Activated gamma-delta T cell treated with anti-CD3 and anti-CD28 coated beads, Interleukin-2, amount 50 U/mL, for 16 hours (primary cell): ENCODE measurements around the gene SOHLH2.

Experiments used
- DNase-seq: peaks from one replicate; pipeline ENCODE4 v3.0.0-alpha.2; 2020; ENCODE audit warnings: low read depth

SOHLH2 gene

DNA sequence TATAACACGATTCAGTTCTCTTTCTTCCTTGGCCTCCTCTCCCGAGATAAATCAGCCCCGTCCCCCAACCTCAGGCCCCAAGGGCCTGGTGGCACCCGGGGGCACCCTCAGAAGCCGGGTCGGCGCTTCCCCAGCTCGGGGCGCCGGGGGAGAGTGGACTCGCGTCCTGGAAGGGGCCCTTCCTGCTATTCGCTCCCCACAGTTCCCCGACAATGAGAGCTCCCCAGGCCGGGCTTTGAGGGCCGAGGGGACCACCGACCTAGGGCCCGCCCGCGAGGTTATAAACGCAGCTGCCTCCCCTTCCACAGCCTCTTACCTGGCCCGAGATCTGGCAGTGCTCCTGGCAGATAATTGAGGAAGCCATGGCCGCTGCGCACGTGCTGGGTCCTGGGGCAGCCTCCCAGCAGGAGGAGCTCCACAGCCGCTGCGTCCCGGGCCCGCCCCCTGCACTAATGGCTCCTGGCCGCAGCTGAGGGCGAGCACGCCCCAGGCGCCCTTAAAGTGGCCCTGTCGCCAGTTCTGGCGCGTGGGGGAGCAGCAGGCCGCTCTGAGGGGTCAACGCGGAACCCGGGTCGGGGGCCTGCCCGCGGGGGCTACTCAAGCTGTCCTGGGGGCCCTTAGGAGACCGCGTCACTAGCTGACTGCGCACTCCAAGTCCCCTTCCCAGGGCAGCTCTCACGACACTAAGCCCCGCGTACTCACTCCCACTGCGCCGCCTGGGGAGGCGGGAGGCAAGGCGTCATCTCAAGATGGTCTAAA, at the start of gene SOHLH2:
Gene SOHLH2, minus strand, starts transcription at position 394 of the 759 bp plus-strand sequence. Its CDS starts 30 bp downstream, at position 364.
- DNase-seq = no peak

- no peak for DNase-seq
Observed at GRCh38 chr13:36261976-36262375, 47.6 kb upstream of the SOHLH2 start.

DNA sequence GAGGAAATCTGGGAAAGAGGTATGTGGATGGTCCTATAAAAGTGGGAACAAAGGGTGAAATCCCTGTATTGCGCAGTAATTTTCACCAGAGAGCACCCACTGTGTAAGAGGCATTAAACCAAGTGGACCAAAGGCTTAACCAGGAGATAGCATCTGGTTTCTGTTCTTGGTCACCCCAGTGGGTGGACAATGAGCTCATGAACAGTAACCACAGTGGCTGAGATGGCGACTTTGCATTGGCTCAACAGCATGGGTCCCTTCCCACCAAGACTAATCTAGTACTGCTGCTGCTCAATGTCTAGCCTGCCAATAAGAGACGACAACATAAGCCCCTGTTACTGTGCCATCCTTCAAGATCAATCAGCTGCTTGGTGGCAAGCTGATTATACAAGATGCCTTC, 46.7 kb upstream of the SOHLH2 start:
- no peak for DNase-seq

GRCh38 chr13:36259361-36260137, 45.2 kb upstream of the SOHLH2 start:
- DNase-seq = no peak

GRCh38 chr13:36258831-36259230, 44.5 kb upstream of the SOHLH2 start:
- DNase-seq = no peak

DNA sequence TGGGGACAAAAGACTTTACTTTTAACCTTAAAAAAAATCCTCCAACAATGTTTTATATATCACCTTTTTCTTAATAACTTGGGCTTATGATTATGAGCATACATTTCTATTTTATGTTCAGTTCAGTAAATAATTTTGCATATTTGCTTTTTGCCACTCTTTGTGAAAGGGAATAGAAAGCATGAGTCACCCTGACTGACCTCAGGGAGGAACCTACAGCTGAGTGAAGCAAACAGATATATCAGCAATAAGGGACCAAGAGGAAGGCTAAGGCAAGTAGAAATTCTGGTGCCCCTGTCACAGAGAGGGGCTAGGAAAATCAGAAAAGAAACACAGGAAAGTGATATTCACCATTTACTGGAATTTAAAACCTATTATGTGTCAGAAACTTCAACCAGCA, 37.2 kb upstream of the SOHLH2 start:
- no peak for DNase-seq

GRCh38 chr13:36251017-36251416, 36.7 kb upstream of the SOHLH2 start:
- DNase-seq = no peak

DNA sequence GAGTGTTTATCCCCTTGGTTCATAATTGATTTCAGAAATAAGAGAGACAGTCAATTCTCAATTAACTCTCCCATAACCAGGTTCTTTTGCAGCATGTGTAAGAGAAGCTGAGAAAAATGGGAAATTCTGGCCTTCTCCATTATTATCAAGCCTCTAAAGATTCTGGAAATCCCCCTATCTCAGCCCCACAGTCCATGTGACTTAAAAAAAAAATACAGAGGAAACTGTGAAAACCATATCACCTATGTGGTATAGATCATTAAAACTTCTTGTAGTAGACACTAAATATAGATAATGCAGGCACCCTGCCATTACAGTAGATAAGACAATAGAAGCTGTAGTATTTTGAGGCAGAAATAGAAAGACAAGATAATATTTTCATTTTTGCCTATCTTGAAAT, 34.3 kb upstream of the SOHLH2 start:
- no peak for DNase-seq

DNA sequence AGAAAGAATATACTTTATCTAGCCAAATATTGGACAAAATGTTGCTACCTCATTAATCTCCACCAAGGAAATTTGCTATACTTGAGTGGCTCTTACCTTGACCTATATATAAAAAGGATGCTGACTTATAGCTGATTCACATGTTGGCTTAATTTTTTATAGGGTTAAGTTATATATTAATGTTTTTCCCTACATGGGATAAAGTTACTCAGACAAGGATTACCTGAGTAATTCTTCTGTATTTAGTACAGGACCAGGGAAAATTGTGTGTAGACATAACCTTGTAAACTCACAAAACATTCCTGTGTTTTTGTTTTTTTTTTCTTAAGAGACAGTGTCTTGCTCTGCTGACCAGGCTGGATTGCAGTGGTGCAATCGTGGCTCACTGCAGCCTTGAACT, 30.6 kb upstream of the SOHLH2 start:
- DNase-seq = no peak

DNA sequence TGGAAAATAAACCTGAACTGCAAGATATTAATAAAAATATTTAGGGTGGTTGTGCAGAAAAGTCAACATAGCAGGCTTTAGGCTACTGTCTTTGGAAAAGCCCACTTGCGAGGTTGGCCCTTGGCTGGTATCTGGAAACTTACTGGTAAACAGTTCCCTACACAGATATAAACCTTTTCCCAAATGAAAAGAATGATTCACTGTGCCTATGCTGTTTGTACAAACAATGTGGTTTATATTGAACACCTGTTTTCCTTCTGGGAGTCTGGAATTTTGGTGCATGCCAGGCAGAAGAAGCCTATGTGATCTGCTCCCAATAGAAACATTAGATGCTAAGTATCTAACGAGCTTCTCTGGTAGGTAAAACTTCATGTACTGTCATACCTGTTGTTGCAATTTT, 29.7 kb upstream of the SOHLH2 start:
- DNase-seq = no peak

DNA sequence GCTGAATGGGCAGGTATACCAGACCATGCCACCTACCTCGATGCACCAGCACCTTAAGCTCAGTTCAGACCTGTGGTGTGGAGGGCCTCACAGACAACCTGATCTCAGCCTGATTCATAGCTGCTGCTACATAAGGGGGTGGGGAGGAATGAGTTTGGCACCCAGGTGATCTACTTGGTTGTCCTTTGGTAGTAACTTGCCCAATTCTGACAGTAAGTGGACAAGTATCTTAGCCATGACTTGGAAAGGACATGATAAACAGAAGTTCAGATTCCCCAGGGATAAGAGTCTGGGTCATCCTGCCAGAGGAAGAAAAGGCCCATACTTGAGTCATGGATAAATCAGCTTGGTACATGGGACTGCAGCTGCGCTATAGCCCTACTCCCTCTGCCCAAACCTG, 28.4 kb upstream of the SOHLH2 start:
- no peak for DNase-seq

GRCh38 chr13:36231236-36231635, 16.9 kb upstream of the SOHLH2 start:
- no peak for DNase-seq

DNA sequence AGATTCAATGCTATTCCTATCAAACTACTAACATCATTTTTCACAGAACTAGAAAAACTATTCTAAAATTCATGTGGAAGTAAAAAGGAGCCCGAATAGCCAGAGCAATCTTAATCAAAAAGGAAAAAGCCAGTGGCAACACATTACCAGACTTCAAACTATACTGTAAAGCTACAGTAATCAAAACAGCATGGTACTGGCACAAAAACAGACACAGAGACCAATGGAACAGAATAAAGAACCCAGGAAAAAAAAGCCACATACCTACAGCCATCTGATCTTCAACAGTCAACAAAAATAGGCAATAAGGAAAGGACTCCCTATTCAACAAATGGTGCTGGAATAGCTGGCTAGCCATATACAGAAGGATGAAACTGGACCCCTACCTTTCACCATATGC, 10.4 kb upstream of the SOHLH2 start:
- DNase-seq = no peak

DNA sequence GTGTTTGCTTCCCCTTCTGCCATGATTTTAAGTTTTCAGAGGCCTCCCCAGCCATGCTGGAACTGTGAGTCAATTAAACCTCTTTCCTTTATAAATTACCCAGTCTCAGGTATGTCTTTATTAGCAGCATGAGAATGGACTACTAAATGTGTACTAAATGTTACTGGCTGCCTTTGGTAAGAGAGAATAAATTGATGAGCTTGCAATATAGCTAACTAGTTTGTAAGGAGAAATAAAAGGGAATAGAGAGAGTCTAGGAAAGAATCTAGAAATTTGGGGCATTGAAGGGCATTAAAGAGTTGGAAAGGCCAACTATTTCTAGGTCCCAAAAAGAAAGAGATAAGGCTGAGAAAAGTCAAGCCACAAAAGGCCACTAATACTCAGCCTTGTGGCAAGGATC, 5.5 kb upstream of the SOHLH2 start:
- DNase-seq = no peak

- no peak for DNase-seq
Observed at GRCh38 chr13:36217456-36217855, 3.1 kb upstream of the SOHLH2 start.

- DNase-seq = no peak
Observed at GRCh38 chr13:36212789-36213188, 1.6 kb downstream of the SOHLH2 start.

DNA sequence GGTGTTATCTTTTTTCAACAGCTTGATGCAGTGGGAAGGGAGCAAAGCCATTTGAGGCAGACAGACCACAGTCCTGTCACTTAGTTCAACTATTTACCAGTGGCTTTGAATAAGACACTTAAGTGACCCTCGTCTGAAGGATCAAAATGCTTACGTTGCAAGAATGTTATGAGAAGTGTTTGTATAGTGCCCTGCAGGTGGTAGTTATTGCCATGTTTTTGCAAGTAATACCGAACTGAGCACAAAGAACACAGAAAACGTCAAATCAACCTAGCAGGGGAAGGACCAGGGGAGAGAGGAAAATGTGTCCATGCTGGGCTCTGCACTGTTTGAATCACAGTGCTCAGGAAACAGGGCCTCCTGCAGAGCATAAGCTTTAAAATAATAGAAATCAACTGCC, 2.8 kb downstream of the SOHLH2 start:
- no peak for DNase-seq

DNA sequence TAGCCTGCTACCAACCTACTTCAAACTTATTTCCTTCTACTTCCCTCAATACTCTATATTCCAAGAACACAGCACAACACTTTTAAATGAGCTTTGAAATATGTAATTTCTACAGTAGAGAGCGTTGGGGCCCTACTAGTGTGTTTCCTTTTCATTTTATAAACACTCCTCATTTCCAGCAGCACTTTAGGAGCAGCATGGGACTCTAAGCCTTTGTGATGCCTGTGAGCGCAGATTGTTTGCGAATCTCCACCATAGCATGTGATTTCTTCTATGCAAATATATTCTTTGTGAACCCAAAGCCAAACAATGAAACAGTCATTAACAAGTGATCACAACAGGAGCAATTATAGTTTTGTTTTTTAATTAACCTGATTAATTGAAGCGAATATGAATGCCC, 3.6 kb downstream of the SOHLH2 start:
- no peak for DNase-seq

GRCh38 chr13:36207672-36208071, 6.7 kb downstream of the SOHLH2 start:
- no peak for DNase-seq

DNA sequence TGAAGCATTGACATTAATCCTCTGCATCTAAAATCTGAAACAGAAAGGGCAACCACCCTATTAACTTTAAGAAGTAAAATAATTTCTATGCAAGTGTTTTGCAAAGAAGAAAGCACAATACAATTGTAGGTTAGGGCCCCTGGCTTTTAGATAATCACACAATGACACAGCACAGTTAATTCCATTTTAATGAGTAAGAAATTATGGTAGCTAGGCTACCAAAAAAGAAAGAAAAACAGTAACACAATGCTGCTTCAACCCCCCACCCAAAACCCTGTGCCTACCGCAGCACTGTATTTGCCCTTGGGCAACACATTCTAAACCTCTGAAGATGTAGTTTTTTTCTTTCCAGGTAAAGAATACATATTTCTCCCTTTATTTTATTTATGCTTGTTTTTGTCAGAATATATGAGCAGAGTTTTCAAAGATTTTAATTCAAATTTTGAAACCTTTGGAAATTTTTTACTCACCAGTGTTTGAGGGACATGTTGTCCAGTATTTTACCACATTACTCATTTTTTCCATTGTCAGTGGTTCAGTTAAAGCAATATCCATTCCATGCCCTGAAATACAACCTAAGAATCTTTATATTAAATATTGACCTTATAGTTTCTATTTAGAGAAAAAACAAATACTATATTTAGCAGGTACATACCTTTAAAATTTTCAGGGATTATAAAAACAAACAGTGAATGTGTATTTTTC, 21.1 kb downstream of the SOHLH2 start:
- DNase-seq = no peak

DNA sequence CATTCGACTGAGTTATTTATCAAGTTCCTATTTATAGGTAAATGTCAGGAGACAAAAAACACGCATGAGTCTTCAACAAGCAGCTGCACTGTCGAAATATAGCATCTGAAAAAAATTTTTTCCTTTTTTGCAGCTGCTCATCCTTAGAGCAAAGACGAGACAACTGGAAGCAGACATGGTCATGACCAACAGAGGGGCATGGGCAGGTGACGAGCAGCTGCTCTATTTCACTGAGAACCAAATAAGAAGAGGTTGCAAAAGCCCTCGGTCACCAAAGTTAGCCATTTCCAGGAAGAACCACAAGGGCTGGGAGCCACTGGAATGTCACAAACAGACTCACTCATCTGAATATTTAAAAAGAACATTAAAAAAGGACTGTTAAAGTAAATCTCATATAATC, 22.2 kb downstream of the SOHLH2 start:
- DNase-seq = no peak

- DNase-seq = no peak
Observed at GRCh38 chr13:36190771-36191170, 23.6 kb downstream of the SOHLH2 start.

DNA sequence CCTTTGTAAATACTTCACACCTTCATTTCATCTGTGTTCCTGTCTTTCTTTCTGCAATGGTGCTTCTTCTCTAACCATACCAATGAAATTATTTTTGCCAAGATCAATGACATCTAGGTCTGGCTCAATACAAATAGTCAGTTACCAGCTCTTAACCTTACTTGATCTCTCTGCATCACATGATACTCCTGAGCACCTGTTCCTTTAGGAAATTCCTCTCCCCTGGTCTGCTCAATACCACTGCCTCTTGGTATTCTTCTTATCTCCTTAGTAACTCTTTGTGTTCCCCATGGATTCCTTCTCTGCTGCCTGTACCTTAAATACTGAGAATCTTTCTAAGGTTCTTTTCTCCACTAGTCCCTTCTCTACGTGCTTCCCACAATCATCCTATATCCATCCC, 25.9 kb downstream of the SOHLH2 start:
- DNase-seq = no peak
